HEK293T (cell line): Measurements from ENCODE around the gene RYR3.
"Not testable (repeated sequence)": the region's sequence is repeated elsewhere in the genome, so short reads cannot be mapped to it uniquely, and the experiment has no call there.

Source experiments
- CTCF ChIA-PET: fragments of 350-600 bp; formaldehyde crosslinking; extraction: SDS; loops from one replicate; lab custom pipeline; 2021; ENCODE audit warnings: antibody characterized with exemption, inconsistent platforms; lab: Yijun Ruan, JAX
- POLR2A ChIA-PET: fragments of 350-600 bp; formaldehyde crosslinking; extraction: SDS; loops from one replicate; lab custom pipeline; 2020; ENCODE audit warnings: antibody characterized with exemption, inconsistent platforms; lab: Yijun Ruan, JAX
- DNase-seq: peaks from one replicate; pipeline ENCODE4 v3.0.0; 2012; ENCODE audit warnings: mixed read lengths; ENCODE audit errors: extremely low spot score
- ARNT ChIP-seq: fragments of 450-650 bp; IDR thresholded peaks from 2 replicates; pipeline ENCODE4 v1.6.1; 2017; ENCODE audit warnings: mild to moderate bottlenecking
- BHLHE40 ChIP-seq: fragments of 450-650 bp; IDR thresholded peaks from 2 replicates; pipeline ENCODE4 v1.6.1; 2016; ENCODE audit warnings: mild to moderate bottlenecking, moderate library complexity, borderline replicate concordance
- CTBP1 ChIP-seq: fragments of 450-650 bp; IDR thresholded peaks from 2 replicates; pipeline ENCODE4 v1.6.1; 2016; ENCODE audit warnings: borderline replicate concordance
- ELF4 ChIP-seq: fragments of 450-650 bp; IDR thresholded peaks from 2 replicates; pipeline ENCODE4 v1.6.1; 2017; ENCODE audit warnings: antibody characterized with exemption
- FOXA1 ChIP-seq: fragments of 450-650 bp; IDR thresholded peaks from 2 replicates; pipeline ENCODE4 v1.6.1; 2016; ENCODE audit warnings: mild to moderate bottlenecking
- FOXK2 ChIP-seq: fragments of 450-650 bp; IDR thresholded peaks from 2 replicates; pipeline ENCODE4 v1.6.1; 2016; ENCODE audit warnings: mild to moderate bottlenecking
- FOXM1 ChIP-seq: fragments of 450-650 bp; IDR thresholded peaks from 2 replicates; pipeline ENCODE4 v1.6.1; 2017; ENCODE audit warnings: mild to moderate bottlenecking, borderline replicate concordance
- HDGF ChIP-seq: fragments of 450-650 bp; IDR thresholded peaks from 2 replicates; pipeline ENCODE4 v1.6.1; 2017; ENCODE audit warnings: antibody characterized with exemption, borderline replicate concordance
- L3MBTL2 ChIP-seq: fragments of 450-650 bp; conservative IDR thresholded peaks from 2 replicates; pipeline ENCODE4 v1.6.1; 2016; ENCODE audit warnings: mild to moderate bottlenecking
- LEF1 ChIP-seq: fragments of 450-650 bp; IDR thresholded peaks from 2 replicates; pipeline ENCODE4 v1.6.1; 2017; ENCODE audit warnings: mild to moderate bottlenecking, borderline replicate concordance
- NFRKB ChIP-seq: fragments of 450-650 bp; IDR thresholded peaks from 2 replicates; pipeline ENCODE4 v1.6.1; 2016; ENCODE audit warnings: mild to moderate bottlenecking, moderate library complexity
- PKNOX1 ChIP-seq: fragments of 450-650 bp; IDR thresholded peaks from 2 replicates; pipeline ENCODE4 v1.6.1; 2016
- SP1 ChIP-seq: fragments of 450-650 bp; IDR thresholded peaks from 2 replicates; pipeline ENCODE4 v1.6.1; 2017
- SUZ12 ChIP-seq: fragments of 450-650 bp; IDR thresholded peaks from 2 replicates; pipeline ENCODE4 v1.6.1; 2016; ENCODE audit warnings: mild to moderate bottlenecking
- TARDBP ChIP-seq: fragments of 450-650 bp; IDR thresholded peaks from 2 replicates; pipeline ENCODE4 v1.6.1; 2016
- ZNF384 ChIP-seq: fragments of 450-650 bp; IDR thresholded peaks from 2 replicates; pipeline ENCODE4 v1.6.1; 2016

Gene RYR3

GRCh38 chr15:33592864-33593263 is 282.1 kb downstream of the RYR3 start:
- no peak for DNase-seq
- CTCF ChIA-PET, result no interaction called here
- POLR2A ChIA-PET, result no interaction called here
- no peak for TF ChIP-seq TARDBP
- no peak for TF ChIP-seq ELF4
- TF ChIP-seq BHLHE40, result no peak
- TF ChIP-seq HDGF, result no peak
- no peak for TF ChIP-seq ZNF384
- TF ChIP-seq NFRKB, result no peak
- TF ChIP-seq PKNOX1, result no peak
- TF ChIP-seq L3MBTL2, result no peak
- TF ChIP-seq FOXM1, result no peak
- no peak for TF ChIP-seq FOXK2
- no peak for TF ChIP-seq FOXA1
- TF ChIP-seq LEF1, result no peak
- no peak for TF ChIP-seq CTBP1
- no peak for TF ChIP-seq SP1
- TF ChIP-seq SUZ12, result no peak
- TF ChIP-seq ARNT, result no peak

DNA sequence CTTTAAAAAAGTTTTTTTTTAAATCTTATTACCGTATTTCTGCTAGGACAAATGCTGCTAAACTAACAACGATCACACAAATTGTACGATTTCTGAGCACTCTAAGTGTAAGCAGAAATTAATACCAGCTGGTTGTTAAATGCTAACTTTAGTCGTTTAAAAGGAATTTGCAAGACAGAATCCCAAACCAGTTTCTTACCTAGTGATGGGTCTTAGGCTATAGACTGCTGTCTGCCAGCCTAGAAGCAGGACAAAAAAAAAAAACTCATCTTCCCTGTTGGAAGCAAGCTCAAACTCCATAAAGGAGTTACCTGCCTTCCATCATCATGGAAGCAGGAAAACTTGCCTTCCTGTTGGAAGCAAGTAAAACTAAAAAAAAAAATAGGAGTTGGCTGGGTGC is 287.6 kb downstream of the RYR3 start:
- POLR2A ChIA-PET, result interaction anchor here (0.6 kb wide), 1 partner anchor 15 kb away, joined by 3 read pairs; no protein-coding TSS in a partner anchor
- DNase-seq, CTCF ChIA-PET: not testable (repeated sequence)

GRCh38 chr15:33600212-33600611 is 289.4 kb downstream of the RYR3 start:
- TF ChIP-seq PKNOX1 (no peak), NFRKB (no peak), ELF4 (no peak), BHLHE40 (no peak), FOXM1 (no peak), ZNF384 (no peak), SUZ12 (no peak), HDGF (no peak), L3MBTL2 (no peak), SP1 (no peak), ARNT (no peak), CTBP1 (no peak), FOXA1 (no peak), TARDBP (no peak)
- ChIA-PET CTCF (no interaction called here), POLR2A (no interaction called here)

DNA sequence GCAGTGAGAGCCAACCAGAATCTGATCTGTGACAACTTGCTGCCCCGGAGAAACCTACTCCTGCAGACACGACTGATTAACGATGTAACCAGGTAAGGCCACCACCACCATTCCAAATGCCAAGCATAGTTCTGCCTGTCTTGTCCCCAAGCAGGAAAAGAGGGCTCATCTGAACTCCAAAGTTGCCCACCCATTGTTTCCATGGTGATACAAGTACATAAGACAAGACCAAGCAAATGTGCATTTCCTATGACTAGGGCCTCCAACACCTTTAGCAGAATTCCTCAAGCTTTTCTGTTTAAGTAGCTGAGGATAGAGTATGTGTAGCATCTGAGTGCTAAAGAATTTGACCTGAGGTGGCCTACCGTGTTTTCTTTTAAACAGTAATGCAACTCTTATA is 290.7 kb downstream of the RYR3 start:
- TF ChIP-seq BHLHE40 (no peak), L3MBTL2 (no peak), NFRKB (no peak), LEF1 (no peak), ZNF384 (no peak), FOXK2 (no peak), CTBP1 (no peak)
- CTCF ChIA-PET, result no interaction called here
- POLR2A ChIA-PET, result no interaction called here
- DNase-seq, result no peak

More at GRCh38 chr15:33600212-33600611, 289.4 kb downstream of the RYR3 start:
- no peak for DNase-seq

DNA sequence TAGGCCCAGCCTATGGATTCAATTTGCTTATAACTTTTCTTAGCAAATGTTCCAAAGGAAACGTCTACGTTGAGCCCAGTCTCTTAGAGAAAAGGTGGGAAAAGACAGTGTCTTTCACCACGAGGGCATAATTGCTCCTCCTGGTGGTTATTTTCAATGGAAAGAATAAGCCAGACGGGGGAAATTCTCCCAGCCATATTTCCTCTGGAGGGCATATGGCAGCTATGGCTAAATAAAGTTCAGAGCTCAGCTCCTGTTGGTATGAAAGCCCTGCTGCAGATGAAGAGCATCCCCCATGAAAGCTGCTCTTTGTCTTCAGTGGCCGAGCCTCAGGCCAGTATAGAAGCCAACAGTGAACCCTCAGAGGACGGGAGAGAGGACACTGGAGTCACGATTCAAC is 297.9 kb downstream of the RYR3 start:
- DNase-seq, result no peak
- ChIA-PET CTCF (no interaction called here), POLR2A (no interaction called here)
- no peak for TF ChIP-seq LEF1
- TF ChIP-seq L3MBTL2, result peak; percentile 75
- no peak for TF ChIP-seq ZNF384
- no peak for TF ChIP-seq BHLHE40
- no peak for TF ChIP-seq FOXK2
- no peak for TF ChIP-seq FOXM1

DNA sequence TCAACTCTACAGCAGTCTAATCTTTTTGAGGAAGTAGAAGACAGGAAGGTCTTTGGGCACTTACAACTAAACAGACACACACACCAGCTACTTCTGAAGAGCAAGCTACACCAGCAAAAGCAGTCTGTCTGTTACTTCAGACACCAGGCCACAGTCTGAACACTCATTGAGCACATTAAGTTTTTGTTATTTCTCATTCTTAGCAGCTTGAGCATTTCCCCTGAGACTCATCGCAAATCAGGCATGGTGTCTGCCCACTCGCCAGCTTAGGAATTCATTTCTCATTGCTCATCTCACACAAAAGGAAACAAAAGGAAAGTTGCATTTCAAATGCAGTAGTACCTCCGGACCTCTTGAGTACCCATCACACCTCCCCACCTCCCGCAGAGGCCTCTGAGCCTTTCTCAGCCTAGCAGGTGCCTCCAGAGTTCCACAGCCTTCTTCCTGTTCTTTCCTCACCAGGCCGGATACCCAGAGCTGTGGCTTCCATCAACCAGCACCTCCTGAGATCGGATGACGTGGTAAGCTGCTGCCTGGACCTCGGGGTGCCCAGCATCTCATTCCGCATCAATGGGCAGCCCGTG is 302.0 kb downstream of the RYR3 start:
- TF ChIP-seq CTBP1 (no peak), ARNT (no peak), ZNF384 (no peak), L3MBTL2 (no peak), PKNOX1 (no peak), SUZ12 (no peak), BHLHE40 (no peak), SP1 (no peak), NFRKB (no peak), TARDBP (no peak), FOXM1 (no peak), FOXK2 (no peak), FOXA1 (no peak), ELF4 (no peak), HDGF (no peak), LEF1 (no peak)
- ChIA-PET CTCF (interaction anchor here (1.0 kb wide), 1 partner anchor 89 kb away, joined by 3 read pairs; no protein-coding TSS in a partner anchor), POLR2A (interaction anchor here (0.6 kb wide), 1 partner anchor 14 kb away, joined by 3 read pairs; no protein-coding TSS in a partner anchor)
- no peak for DNase-seq
